BE2C (cell line): ENCODE data around the gene PPM1J.

Experiments used
- DNase-seq: peaks from one replicate; pipeline ENCODE4 v3.0.0-alpha.2; 2020
- H3K27me3 ChIP-seq: fragments of 250-450 bp; sonication (Bioruptor Pico); 2 replicates; pipeline ENCODE4 v1.5.1; 2020; ENCODE audit warnings: mild to moderate bottlenecking
- H3K36me3 ChIP-seq: fragments of 250-450 bp; sonication (Bioruptor Pico); 2 replicates; pipeline ENCODE4 v1.5.1; 2020; ENCODE audit warnings: mild to moderate bottlenecking
- H3K4me1 ChIP-seq: fragments of 250-450 bp; sonication (Bioruptor Pico); 2 replicates; pipeline ENCODE4 v1.5.1; 2020
- H3K4me3 ChIP-seq: 2 replicates; pipeline ENCODE4 v1.5.1; 2011; ENCODE audit warnings: low read depth, low read length
- H3K9me3 ChIP-seq: fragments of 250-450 bp; sonication (Bioruptor Pico); 2 replicates; pipeline ENCODE4 v1.5.1; 2020
- TF ChIP-seq, protein P1 (sequence below): IDR thresholded peaks from 2 replicates; pipeline ENCODE4 v1.5.1; 2012; ENCODE audit warnings: mild to moderate bottlenecking, low read depth, low read length

PPM1J gene

DNA sequence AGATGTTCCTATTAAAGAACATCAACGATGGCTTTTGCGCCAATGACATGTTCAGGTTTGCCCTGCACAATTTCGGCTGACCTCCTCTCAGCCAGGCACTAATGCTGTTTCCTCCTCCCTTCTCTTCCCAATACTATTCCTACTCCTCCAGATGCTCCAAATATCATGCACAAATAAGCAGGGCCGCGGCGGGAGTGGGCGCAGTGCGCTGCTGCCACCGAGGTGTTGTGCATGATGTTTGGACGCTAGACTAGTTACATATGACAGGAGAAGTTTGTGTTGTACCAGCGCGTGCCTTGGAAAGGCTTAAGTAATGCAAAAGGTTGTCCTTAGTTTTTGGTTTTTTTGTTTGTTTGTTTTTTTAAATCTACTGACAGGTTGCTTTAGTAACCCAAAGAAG, 33.3 kb upstream of the PPM1J start:
- no peaks in the 10 kb centered on the region for H3K36me3 ChIP-seq
- TF ChIP-seq, protein P1, sequence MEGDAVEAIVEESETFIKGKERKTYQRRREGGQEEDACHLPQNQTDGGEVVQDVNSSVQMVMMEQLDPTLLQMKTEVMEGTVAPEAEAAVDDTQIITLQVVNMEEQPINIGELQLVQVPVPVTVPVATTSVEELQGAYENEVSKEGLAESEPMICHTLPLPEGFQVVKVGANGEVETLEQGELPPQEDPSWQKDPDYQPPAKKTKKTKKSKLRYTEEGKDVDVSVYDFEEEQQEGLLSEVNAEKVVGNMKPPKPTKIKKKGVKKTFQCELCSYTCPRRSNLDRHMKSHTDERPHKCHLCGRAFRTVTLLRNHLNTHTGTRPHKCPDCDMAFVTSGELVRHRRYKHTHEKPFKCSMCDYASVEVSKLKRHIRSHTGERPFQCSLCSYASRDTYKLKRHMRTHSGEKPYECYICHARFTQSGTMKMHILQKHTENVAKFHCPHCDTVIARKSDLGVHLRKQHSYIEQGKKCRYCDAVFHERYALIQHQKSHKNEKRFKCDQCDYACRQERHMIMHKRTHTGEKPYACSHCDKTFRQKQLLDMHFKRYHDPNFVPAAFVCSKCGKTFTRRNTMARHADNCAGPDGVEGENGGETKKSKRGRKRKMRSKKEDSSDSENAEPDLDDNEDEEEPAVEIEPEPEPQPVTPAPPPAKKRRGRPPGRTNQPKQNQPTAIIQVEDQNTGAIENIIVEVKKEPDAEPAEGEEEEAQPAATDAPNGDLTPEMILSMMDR: no peak
- H3K4me3 ChIP-seq: no peak overlapping the region
- no peaks in the 10 kb centered on the region; the same call in 1 of the 2 replicates for H3K27me3 ChIP-seq
- H3K9me3 ChIP-seq: no peaks in the 10 kb centered on the region
- DNase-seq: no peak
- no peaks in the 10 kb centered on the region for H3K4me1 ChIP-seq

GRCh38 chr1:112744009-112744578, 29.0 kb upstream of the PPM1J start:
- Histone ChIP-seq H3K36me3 (no peaks in the 10 kb centered on the region), H3K4me3 (no peak overlapping the region), H3K27me3 (peaks cover 4% of the 10 kb centered on the region; the same call in 1 of the 2 replicates), H3K9me3 (peaks cover 3% of the 10 kb centered on the region; the same call in 1 of the 2 replicates), H3K4me1 (no peaks in the 10 kb centered on the region)
- no peak for DNase-seq
- TF ChIP-seq, protein P1: no peak

DNA sequence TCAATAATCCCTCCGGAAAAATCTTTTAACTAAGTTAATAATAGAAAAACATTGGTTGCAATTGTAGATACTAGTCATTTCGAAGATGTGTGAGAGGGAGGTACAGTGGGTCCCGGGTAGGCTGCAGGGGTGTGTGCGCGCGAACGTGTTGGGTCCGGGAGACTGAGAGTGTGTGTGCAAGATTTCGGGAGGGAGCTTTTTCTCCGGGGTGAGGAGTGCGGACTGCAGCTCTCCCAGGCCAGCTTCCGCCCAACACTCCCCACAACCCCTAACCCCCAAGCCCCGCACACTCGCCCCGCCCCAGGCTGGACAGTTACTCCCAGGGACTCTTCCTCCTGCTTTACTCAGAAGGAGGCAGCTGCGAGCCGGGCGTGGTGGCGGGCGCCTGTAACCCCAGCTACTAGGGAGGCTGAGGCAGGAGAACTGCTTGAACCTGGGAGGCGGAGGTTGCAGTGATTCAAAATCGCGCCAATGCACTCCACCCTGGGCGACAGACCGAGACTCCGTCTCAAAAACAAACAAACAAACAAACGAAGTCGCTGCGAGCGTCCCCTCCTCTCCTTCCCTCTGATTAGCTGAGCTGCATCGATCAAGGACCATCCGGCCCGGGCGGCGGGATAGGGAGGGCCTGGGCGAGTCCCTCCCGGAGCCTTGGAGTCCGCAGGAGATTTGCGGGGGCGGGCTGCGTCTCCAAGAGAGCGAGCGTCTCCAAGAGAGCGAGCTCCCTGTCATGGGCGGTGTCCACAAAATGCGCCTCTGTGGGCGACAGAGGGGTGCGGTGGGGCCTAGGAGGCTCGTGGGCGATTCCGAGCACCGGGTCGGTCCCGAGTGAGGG, 28.3 kb upstream of the PPM1J start:
- Histone ChIP-seq H3K27me3 (peaks cover 6% of the 10 kb centered on the region), H3K4me1 (no peaks in the 10 kb centered on the region), H3K36me3 (no peaks in the 10 kb centered on the region), H3K4me3 (no peak overlapping the region), H3K9me3 (peaks cover 3% of the 10 kb centered on the region; the same call in 1 of the 2 replicates)
- no peak for DNase-seq
- TF ChIP-seq, protein P1: no peak

DNA sequence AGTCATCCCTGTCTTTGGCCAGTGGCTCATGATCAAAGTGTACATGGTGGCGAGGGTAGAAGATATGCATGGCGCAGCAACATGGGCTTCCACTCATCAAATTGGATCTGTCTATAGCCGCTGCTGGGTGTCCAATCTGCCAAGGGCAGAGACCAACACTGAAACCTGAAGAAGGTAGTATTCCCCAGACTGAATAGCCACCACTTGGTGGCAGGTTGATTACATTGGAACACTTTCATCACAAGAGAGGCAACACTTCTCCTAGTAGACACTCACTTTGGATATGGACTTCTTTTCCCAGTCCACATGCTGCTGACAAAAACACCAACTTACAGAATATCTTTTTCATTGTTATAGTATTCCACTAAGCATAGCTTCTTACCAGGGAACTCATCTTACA, 22.4 kb upstream of the PPM1J start:
- TF ChIP-seq, protein P1: 0 out of 2 replicates have a peak, but pooled peaks have one; percentile 7

GRCh38 chr1:112735752-112736151, 20.6 kb upstream of the PPM1J start:
- peaks cover 3% of the 10 kb centered on the region; the same call in 1 of the 2 replicates for H3K9me3 ChIP-seq
- H3K4me1 ChIP-seq: no peaks in the 10 kb centered on the region
- no peak overlapping the region for H3K4me3 ChIP-seq
- no peaks in the 10 kb centered on the region for H3K36me3 ChIP-seq
- TF ChIP-seq, protein P1: no peak
- DNase-seq: no peak
- H3K27me3 ChIP-seq: peaks cover 14% of the 10 kb centered on the region

More for the DNA sequence above, 22.4 kb upstream of the PPM1J start:
- DNase-seq: no peak
- Histone ChIP-seq H3K36me3 (no peaks in the 10 kb centered on the region), H3K4me1 (no peaks in the 10 kb centered on the region), H3K9me3 (peaks cover 3% of the 10 kb centered on the region; the same call in 1 of the 2 replicates), H3K27me3 (peaks cover 14% of the 10 kb centered on the region), H3K4me3 (no peak overlapping the region)

GRCh38 chr1:112731451-112731850, 16.3 kb upstream of the PPM1J start:
- H3K27me3 ChIP-seq: no peaks in the 10 kb centered on the region; the same call in 1 of the 2 replicates
- no peak for DNase-seq
- no peaks in the 10 kb centered on the region for H3K4me1 ChIP-seq
- no peaks in the 10 kb centered on the region for H3K36me3 ChIP-seq
- H3K4me3 ChIP-seq: no peak overlapping the region
- no peaks in the 10 kb centered on the region for H3K9me3 ChIP-seq
- TF ChIP-seq, protein P1: no peak
